Measurements from ENCODE around the gene TOP1.

DNA sequence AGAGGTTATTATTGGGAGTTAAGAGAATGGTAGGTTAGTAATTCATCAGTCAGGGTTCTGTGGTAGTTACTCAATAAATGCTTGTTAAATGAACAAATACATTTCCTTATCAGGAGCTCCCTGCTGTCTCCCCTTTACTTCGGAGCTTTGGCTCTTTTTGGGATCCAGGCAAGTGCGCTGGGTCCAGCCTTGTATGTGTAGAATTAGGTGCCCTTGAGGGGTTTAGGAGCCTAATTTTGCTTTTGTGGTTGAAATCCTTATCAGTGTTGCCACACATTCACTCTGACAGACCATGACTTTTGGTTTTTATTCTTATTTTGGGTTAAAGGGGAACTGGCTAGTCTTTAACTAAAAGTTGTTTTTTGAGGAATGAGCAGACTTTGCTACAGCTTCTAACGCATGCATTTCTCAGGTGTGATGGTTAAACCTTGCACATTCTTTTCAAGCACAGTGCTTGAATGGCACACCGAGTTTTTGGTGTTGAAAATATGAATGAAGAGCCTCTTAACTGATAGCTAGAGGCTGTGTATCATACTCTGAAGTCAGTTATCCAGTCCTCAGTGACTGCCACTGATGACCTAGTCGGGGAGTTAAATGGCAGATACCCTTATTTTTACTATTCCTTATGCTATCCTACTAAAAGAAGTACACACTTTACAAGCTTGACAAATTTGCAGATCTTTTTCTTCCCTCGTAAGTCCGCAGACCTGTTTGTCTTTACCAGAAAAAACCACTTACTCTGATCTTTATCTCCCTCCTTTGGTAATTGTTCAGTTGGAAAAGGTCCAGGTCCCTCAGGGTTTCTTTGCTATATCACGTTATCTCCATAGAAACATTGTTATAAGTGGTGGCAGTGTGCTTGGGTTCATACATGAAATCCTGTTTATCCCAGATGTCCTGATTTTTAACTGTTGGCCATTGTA lies 58.0 kb downstream of the TOP1 start:
- TF ChIP-seq, protein P1, sequence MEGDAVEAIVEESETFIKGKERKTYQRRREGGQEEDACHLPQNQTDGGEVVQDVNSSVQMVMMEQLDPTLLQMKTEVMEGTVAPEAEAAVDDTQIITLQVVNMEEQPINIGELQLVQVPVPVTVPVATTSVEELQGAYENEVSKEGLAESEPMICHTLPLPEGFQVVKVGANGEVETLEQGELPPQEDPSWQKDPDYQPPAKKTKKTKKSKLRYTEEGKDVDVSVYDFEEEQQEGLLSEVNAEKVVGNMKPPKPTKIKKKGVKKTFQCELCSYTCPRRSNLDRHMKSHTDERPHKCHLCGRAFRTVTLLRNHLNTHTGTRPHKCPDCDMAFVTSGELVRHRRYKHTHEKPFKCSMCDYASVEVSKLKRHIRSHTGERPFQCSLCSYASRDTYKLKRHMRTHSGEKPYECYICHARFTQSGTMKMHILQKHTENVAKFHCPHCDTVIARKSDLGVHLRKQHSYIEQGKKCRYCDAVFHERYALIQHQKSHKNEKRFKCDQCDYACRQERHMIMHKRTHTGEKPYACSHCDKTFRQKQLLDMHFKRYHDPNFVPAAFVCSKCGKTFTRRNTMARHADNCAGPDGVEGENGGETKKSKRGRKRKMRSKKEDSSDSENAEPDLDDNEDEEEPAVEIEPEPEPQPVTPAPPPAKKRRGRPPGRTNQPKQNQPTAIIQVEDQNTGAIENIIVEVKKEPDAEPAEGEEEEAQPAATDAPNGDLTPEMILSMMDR (IDR thresholded peaks at IDR 0.05), result no peak
- TF ChIP-seq POLR2A (IDR thresholded peaks at IDR 0.05), result no peak
